Measurements from ENCODE around the gene ABCC11.

Gene ABCC11

GRCh38 chr16:48161906-48162305 lies 85.4 kb downstream of the ABCC11 start:
- no peak for DNase-seq (ENCODE audit: low read depth)

- DNase-seq (ENCODE audit: low read depth): no peak
Measured at GRCh38 chr16:48160575-48160974, 86.8 kb downstream of the ABCC11 start.

GRCh38 chr16:48158296-48158695 lies 89.0 kb downstream of the ABCC11 start:
- peak; percentile 29 for DNase-seq (ENCODE audit: low read depth)

- DNase-seq (ENCODE audit: low read depth): no peak
Measured at GRCh38 chr16:48157794-48158193, 89.5 kb downstream of the ABCC11 start.

GRCh38 chr16:48157302-48157701 lies 90.0 kb downstream of the ABCC11 start:
- no peak for DNase-seq (ENCODE audit: low read depth)

GRCh38 chr16:48156790-48157209 lies 90.5 kb downstream of the ABCC11 start:
- peak; percentile 70 for DNase-seq (ENCODE audit: low read depth)

GRCh38 chr16:48155926-48156789 lies 91.2 kb downstream of the ABCC11 start, which contains the start of gene ABCC12:
Gene ABCC12 (minus strand): TSS chr16:48155993. CDS start chr16:48146424, 9,569 bp downstream.
- no peak for DNase-seq (ENCODE audit: low read depth)

- no peak for DNase-seq (ENCODE audit: low read depth)
Measured at GRCh38 chr16:48153774-48154173, 93.6 kb downstream of the ABCC11 start.

GRCh38 chr16:48152226-48152625 lies 95.1 kb downstream of the ABCC11 start:
- no peak for DNase-seq (ENCODE audit: low read depth)

GRCh38 chr16:48150707-48151106 lies 96.6 kb downstream of the ABCC11 start:
- no peak for DNase-seq (ENCODE audit: low read depth)

- no peak for DNase-seq (ENCODE audit: low read depth)
Measured at GRCh38 chr16:48146710-48147109, 100.6 kb downstream of the ABCC11 start.

GRCh38 chr16:48146131-48146530 lies 101.2 kb downstream of the ABCC11 start:
- no peak for DNase-seq (ENCODE audit: low read depth)

- DNase-seq (ENCODE audit: low read depth): no peak
Measured at GRCh38 chr16:48143812-48144368, 103.4 kb downstream of the ABCC11 start.

- DNase-seq (ENCODE audit: low read depth): no peak
Measured at GRCh38 chr16:48140821-48141220, 106.5 kb downstream of the ABCC11 start.

- DNase-seq (ENCODE audit: low read depth): no peak
Measured at GRCh38 chr16:48139517-48139916, 107.8 kb downstream of the ABCC11 start.

GRCh38 chr16:48138543-48138942 lies 108.8 kb downstream of the ABCC11 start:
- DNase-seq (ENCODE audit: low read depth): no peak

- DNase-seq (ENCODE audit: low read depth): no peak
Measured at GRCh38 chr16:48137822-48138221, 109.5 kb downstream of the ABCC11 start.

- DNase-seq (ENCODE audit: low read depth): no peak
Measured at GRCh38 chr16:48136547-48137360, 110.6 kb downstream of the ABCC11 start.

- DNase-seq (ENCODE audit: low read depth): no peak
Measured at GRCh38 chr16:48133455-48134211, 113.7 kb downstream of the ABCC11 start.

- no peak for DNase-seq (ENCODE audit: low read depth)
Measured at GRCh38 chr16:48132696-48133095, 114.6 kb downstream of the ABCC11 start.

- no peak for DNase-seq (ENCODE audit: low read depth)
Measured at GRCh38 chr16:48131201-48131935, 116.0 kb downstream of the ABCC11 start.

All from stimulated activated CD4-positive, alpha-beta T cell treated with anti-CD3 and anti-CD28 coated beads, Interleukin-2, amount 100 ng/mL, for 4 hours (primary cell).